Kasumi-1 (cell line): Measurements from ENCODE around the gene FERD3L.

Source experiments
- DNase-seq, 2 experiments: peaks; one replicate each; lab custom pipeline; 2025; lab: John Stamatoyannopoulos, UW

FERD3L gene

GRCh38 chr7:19099924-19100323 lies 45.3 kb downstream of the FERD3L start:
- DNase-seq = no peak

GRCh38 chr7:19099194-19099593 lies 46.0 kb downstream of the FERD3L start:
- DNase-seq = no peak

DNA sequence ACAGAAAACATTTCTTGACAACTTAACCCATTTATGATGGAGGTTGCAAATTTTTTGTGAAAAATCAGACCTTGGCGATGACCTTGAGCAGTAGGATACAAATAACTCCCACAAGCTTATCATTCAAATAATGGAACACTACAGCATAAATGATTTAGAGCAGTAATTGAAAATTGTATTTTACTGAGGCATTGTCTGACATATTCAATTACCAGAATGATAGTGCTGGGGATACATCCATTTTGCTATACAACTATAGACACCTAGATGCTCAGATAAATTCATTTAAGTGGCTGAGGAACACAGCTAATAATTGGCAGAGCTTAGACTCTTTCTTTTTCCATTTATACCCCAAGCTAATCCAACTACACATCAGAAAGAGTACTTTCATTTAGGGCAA lies 46.7 kb downstream of the FERD3L start:
- no peak for DNase-seq

DNA sequence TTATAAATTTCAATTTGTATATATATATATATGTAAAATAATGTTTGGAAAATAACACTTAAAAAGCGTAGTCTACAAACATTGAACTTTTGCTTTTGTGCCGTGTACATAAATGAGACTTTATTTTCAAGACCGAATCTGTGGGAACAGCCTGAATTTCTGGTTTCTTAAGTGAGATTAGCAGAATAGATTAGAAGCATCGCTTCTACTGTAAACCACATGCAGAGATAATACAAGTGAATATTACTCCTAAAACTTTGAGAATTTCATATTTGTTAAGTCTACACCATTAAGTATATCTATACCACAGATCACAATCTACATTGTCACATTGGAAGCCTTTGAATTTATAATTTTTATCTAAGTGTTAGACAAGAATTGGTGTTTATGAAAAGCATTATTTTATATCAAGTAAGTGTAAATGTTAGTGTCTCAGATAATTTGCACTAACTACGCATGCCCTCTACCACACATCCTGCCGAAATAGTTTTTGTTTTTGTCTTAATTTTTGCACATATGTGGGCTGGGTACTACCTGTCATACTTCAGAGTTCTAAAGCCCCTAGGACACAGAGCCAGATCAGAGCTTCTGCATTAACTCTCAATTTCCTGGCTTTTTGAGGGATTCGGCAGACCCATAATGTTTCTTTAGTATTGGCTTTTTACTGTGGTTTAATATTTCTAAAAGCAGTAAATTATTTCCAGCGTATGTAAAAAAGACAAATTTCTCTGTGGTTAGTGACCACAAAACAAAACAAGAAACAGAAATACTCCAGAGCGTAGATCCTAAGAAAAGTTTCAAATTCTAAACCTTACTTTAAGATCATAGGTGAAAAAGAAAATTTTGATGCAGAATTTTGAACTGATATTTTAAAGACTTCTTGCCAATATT lies 47.8 kb downstream of the FERD3L start:
- DNase-seq = no peak

DNA sequence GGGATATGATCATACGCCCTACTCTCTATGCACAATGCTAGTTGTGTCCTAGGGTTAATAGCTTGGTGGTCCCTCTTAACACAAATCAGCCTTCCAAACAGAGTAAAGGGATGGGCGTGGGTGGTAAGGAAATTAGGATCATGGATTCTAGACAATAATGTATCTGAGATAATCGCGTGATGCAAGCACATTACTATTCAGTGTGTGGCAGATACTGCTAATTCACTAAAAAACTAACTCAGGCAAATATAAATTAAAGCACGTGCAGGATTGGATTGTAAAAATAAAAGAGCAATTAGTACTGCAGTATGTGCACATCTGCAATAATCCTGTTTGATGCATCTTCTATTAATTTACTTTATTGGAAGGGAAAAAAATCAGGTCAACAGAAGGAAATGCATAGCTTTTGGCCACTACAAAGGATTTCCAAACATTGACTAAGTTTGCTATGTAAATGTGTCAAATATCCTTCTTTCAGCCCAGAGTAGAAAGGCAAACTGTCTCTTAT lies 49.8 kb downstream of the FERD3L start:
- DNase-seq = no peak
